Hepatic stellate cell (primary cell): ENCODE data around the gene TIGD3.
A peak's percentile ranks its signal among the peaks of the same experiment; 100 is the strongest.
"Not testable (repeated sequence)": the region's sequence is repeated elsewhere in the genome, so short reads cannot be mapped to it uniquely, and the experiment has no call there.

Experiments used
- DNase-seq: peaks from one replicate; pipeline ENCODE4 v3.0.0; 2011; ENCODE audit warnings: low spot score

Gene TIGD3

DNA sequence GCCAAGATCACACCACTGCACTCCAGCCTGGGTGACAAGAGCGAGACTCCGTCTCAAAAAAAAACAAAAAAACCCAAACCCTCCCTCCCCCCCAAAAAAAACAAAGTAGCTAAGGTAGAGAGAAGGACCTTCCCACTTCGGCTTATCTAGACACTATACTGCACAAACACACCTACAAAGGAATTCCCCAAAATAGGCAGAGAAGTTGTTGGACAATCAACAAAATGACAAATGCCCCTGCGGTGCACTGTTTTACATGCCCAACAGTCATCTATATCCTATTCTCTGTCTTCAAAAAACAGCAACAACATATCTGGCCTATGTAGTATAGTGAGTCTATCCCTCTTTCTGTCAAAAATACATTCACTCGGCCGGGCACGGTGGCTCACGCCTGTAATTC lies 27.5 kb upstream of the TIGD3 start:
- DNase-seq, result no peak

- DNase-seq, result no peak
Measured at GRCh38 chr11:65329478-65329877, 25.1 kb upstream of the TIGD3 start.

DNA sequence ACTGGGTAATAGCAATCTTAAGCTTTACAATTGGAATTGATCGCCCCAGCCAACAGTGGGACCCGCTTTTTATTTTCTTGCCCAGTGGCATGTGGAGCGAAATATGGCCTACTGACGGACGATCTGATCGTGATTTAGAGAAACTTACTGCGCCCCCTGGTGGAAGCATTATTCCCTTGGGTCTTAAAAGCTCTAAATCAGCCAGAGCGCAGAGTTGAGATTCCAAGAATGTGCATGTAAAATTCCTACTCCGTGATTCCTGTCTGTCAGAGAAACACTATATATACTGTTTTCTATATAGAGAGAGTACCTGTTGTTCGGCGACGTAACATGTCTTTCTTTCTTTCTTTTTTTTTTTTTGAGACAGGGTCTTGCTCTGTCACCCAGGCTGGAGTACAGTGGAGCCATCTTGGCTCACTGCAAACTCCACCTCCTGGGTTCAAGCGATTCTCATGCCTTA lies 24.6 kb upstream of the TIGD3 start:
- DNase-seq, result peak; percentile 72

DNA sequence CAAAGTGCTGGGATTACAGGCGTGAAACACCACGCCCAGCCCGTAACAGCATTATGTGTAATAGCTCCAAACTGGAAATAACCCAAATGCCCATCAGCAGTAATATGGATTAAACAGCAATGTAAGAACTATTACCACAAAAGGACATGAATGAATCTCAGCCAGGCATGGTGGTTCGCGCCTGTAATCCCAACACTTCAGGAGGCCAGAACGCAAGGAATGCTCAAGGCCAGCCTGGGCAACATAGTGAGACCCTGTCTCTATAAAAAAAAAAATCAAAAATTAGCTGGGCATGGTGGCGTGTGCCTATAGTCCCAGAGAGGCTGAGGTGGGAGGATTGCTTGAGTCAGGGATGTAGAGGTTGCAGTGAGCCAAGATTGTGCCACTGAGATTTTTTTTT lies 24.0 kb upstream of the TIGD3 start:
- DNase-seq, result no peak

- DNase-seq, result not testable (repeated sequence)
Measured at GRCh38 chr11:65332591-65332990, 22.0 kb upstream of the TIGD3 start.

- no peak for DNase-seq
Measured at GRCh38 chr11:65334696-65335295, 19.8 kb upstream of the TIGD3 start.

GRCh38 chr11:65338676-65339075 lies 15.9 kb upstream of the TIGD3 start:
- DNase-seq, result no peak

DNA sequence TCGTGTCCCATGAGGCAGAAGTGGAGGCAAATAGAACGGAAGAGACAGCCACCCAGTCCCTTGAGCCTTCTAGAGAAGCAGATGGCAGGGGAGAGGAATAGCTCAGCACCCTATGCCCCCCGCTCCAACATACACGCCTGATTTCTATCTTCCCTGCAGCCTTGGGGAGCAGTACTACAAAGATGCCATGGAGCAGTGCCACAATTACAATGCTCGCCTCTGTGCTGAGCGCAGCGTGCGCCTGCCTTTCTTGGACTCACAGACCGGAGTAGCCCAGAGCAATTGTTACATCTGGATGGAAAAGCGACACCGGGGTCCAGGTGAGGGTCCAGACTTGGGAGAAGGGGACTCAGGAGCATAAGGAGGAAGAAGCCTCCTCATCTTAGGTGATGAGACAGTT lies 14.3 kb upstream of the TIGD3 start:
- no peak for DNase-seq

DNA sequence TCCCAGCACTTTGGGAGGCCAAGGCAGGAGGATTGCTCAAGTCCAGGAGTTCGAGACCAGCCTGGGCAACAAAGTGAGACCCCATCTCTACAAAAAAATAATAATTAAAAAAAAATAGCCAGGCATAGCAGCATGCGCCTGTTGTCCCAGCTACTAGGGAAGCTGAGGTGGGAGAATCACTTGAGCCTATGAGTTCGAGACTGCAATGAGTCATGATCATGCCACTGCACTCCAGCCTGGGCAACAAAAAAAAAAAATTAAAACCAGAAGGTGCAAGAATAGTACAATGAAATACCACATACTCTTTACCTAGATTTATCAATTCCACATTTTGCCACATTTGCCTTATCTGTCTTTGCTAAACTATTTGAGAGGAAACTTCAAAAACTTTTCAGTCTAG lies 12.7 kb upstream of the TIGD3 start:
- no peak for DNase-seq

DNA sequence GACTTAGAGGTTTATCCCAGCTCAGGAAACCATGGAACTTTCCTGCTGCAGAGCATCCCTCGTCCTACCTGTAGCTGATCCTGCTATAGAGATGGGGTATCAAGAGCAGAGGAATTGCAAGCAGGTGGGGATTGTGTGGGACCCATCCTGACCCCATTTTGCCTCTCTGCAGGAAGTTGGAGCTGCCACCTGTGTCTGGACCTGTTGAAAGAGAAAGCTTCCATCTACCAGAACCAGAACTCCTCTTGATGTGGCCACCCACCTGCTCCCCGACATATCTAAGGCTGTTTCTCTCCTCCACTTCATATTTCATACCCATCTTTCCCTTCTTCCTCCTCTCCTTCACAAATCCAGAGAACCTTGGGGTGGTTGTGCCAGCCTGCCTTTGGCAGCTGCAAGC lies 3.0 kb upstream of the TIGD3 start:
- no peak for DNase-seq

- DNase-seq, result peak; percentile 24
Measured at GRCh38 chr11:65352783-65353182, 1.8 kb upstream of the TIGD3 start.

GRCh38 chr11:65353376-65353775 lies 1.2 kb upstream of the TIGD3 start:
- no peak for DNase-seq

- DNase-seq, result no peak
Measured at GRCh38 chr11:65353900-65354264, 669 bp upstream of the TIGD3 start.

GRCh38 chr11:65355013-65355775 lies 643 bp downstream of the TIGD3 start:
- peak; percentile 16 for DNase-seq

- DNase-seq, result peak; percentile 71
Measured at GRCh38 chr11:65355776-65356393, 1.3 kb downstream of the TIGD3 start.

DNA sequence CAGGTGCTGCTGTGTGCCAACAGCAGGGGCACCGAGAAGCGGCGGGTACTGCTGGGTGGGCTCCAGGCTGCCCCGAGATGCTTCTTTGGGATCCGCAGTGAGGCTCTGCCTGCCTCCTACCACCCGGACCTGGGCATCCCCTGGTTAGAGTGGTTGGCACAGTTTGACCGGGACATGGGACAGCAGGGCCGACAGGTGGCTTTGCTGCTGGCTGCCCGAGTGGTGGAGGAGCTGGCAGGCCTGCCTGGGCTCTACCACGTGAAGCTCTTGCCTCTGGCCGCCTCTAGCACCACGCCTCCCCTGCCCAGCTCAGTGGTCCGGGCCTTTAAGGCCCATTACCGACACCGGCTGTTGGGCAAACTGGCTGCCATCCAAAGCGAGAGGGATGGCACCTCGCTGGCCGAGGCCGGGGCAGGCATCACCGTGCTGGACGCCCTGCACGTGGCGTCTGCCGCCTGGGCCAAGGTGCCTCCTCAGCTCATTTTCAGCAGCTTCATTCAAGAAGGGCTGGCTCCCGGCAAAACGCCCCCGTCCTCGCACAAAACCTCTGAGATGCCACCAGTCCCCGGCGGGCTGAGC lies 1.9 kb downstream of the TIGD3 start:
- no peak for DNase-seq

- no peak for DNase-seq
Measured at GRCh38 chr11:65357856-65358356, 3.4 kb downstream of the TIGD3 start.

DNA sequence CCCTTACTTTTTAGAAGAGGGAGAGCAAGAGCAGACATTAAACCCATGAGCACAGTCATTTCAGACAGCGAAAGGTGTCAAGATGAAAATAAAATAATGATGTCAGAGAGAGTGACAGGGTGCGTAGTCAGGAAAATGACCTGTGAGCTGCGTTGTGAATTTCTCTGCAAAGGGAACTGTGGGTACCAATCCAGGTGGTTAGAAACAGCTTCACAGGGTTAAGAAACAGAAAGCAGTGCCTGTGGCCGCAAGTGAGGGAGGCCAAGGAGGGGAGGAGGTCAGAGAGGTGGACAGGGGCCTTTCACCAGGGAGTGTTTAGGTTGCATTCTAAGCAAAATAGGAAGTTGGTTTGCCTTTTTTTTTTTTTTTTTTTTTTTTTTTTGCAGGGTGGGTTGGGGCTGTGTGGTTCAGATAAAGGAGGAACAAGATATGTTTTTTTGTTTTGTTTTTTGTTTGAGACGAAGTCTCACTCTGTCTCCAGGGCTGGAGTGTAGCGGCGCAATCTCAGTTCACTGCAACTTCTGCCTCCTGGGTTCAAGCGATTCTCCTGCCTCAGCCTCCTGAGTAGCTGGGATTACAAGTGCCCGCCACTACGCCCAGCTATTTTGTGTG lies 7.9 kb downstream of the TIGD3 start:
- DNase-seq, result no peak

GRCh38 chr11:65362966-65363365 lies 8.4 kb downstream of the TIGD3 start:
- DNase-seq, result no peak

GRCh38 chr11:65363770-65364169 lies 9.2 kb downstream of the TIGD3 start:
- DNase-seq, result no peak

GRCh38 chr11:65366340-65366773 lies 11.8 kb downstream of the TIGD3 start:
- peak; percentile 90 for DNase-seq

DNA sequence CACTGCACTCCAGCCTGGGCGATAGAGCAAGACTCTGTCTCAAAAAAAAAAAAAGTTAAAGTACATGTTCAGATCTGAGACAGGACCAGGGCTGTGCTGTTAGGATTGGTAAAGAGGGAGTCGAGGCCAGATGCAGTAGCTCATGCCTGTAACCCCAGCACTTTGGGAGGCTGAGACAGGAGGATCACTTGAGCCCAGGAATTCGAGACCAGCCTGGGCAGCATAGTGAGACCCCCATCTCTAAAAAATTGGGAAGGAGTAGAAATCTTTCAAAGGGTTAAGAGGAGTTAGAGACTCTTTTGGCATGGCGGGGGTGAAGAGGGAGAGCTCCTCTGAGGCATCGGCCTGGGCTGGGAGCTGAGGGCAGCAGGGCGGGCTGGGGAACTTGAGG lies 16.1 kb downstream of the TIGD3 start:
- no peak for DNase-seq
